GM23338 (cell line): ENCODE measurements around the gene DCUN1D4. TPM values are rescaled to one million over a fixed set of nuclear protein-coding genes. Genes with fewer than 3 reads are reported as not detected.
A peak's percentile ranks its signal among the peaks of the same experiment; 100 is the strongest.

Experiments
- ATAC-seq: fragments of 200-7000 bp; cut with Tn5 transposase; 3 replicates; pipeline ENCODE4 v1.9.1; 2020
- DNase-seq: peaks from one replicate; pipeline ENCODE4 v3.0.0-alpha.2; 2015; ENCODE audit warnings: low spot score
- H2AFZ ChIP-seq: fragments of 200-600 bp; sonication (generic); 2 replicates; pipeline ENCODE4 v1.8.0; 2016; ENCODE audit warnings: antibody characterized with exemption, mild to moderate bottlenecking, moderate library complexity
- H3F3A ChIP-seq: fragments of 200-600 bp; sonication (generic); replicated peaks from 2 replicates; pipeline ENCODE4 v1.8.0; 2017; ENCODE audit warnings: antibody characterized with exemption, mixed run types, low read depth
- H3K27ac ChIP-seq: fragments of 200-600 bp; sonication (generic); 2 replicates; pipeline ENCODE4 v1.6.1; 2016; ENCODE audit warnings: low read depth
- H3K27me3 ChIP-seq: fragments of 200-600 bp; sonication (generic); 2 replicates; pipeline ENCODE4 v1.8.0; 2016; ENCODE audit warnings: mild to moderate bottlenecking, mixed run types, moderate library complexity; ENCODE audit not compliant: insufficient read depth
- H3K36me3 ChIP-seq: fragments of 200-600 bp; sonication (generic); 2 replicates; pipeline ENCODE4 v1.8.0; 2016; ENCODE audit warnings: mild to moderate bottlenecking; ENCODE audit not compliant: insufficient read depth
- H3K4me1 ChIP-seq: fragments of 200-600 bp; sonication (generic); 2 replicates; pipeline ENCODE4 v1.8.0; 2016; ENCODE audit warnings: mild to moderate bottlenecking, moderate library complexity; ENCODE audit not compliant: insufficient read depth
- H3K4me2 ChIP-seq: fragments of 200-600 bp; sonication (generic); 2 replicates; pipeline ENCODE4 v1.7.1; 2017; ENCODE audit warnings: mixed run types
- H3K4me3 ChIP-seq: fragments of 200-600 bp; sonication (generic); 2 replicates; pipeline ENCODE4 v1.6.1; 2016; ENCODE audit warnings: mixed run types
- H3K79me2 ChIP-seq: fragments of 200-600 bp; sonication (generic); replicated peaks from 2 replicates; pipeline ENCODE4 v1.8.0; 2017; ENCODE audit warnings: mild to moderate bottlenecking; ENCODE audit not compliant: insufficient read depth
- H3K9me2 ChIP-seq: fragments of 200-600 bp; sonication (generic); 2 replicates; pipeline ENCODE4 v1.8.0; 2017; ENCODE audit not compliant: insufficient read depth
- H4K20me1 ChIP-seq: fragments of 200-600 bp; sonication (generic); replicated peaks from 2 replicates; pipeline ENCODE4 v1.8.0; 2017; ENCODE audit warnings: mild to moderate bottlenecking; ENCODE audit not compliant: insufficient read depth
- H3K27ac Mint-ChIP-seq: 2 replicates; pipeline ENCODE4 v1.8.0; 2020; ENCODE audit warnings: inconsistent platforms, mild to moderate bottlenecking, moderate library complexity, mixed read lengths
- H3K27me3 Mint-ChIP-seq: 3 replicates; pipeline ENCODE4 v1.8.0; 2022; ENCODE audit warnings: low read depth, mild to moderate bottlenecking, moderate library complexity, mixed read lengths, inconsistent platforms; ENCODE audit not compliant: insufficient read depth, poor library complexity
- H3K36me3 Mint-ChIP-seq: 3 replicates; pipeline ENCODE4 v1.8.0; 2021; ENCODE audit warnings: low read depth, mild to moderate bottlenecking, inconsistent platforms, moderate library complexity, mixed read lengths
- H3K4me1 Mint-ChIP-seq: 3 replicates; pipeline ENCODE4 v1.8.0; 2020; ENCODE audit warnings: mild to moderate bottlenecking, inconsistent platforms, mixed read lengths
- H3K4me3 Mint-ChIP-seq: 3 replicates; pipeline ENCODE4 v1.8.0; 2021; ENCODE audit warnings: moderate library complexity, mild to moderate bottlenecking, inconsistent platforms, mixed read lengths
- H3K9me3 Mint-ChIP-seq: 3 replicates; pipeline ENCODE4 v1.8.0; 2020; ENCODE audit warnings: moderate library complexity, mild to moderate bottlenecking, inconsistent platforms, mixed read lengths
- CTCF ChIP-seq, 2 experiments: fragments of 200-600 bp in 1 of 2; sonication (generic) in 1 of 2; conservative IDR thresholded peaks; 2 replicates each; pipeline versions ENCODE4 v1.5.1 to v1.6.1; 2016 to 2017; ENCODE audit warnings: antibody characterized with exemption in 2 of 2, low read depth in 2 of 2, mild to moderate bottlenecking in 2 of 2, moderate library complexity in 1 of 2
- ETS1 ChIP-seq: IDR thresholded peaks from 2 replicates; pipeline ENCODE4 v1.6.1; 2016; ENCODE audit warnings: antibody characterized with exemption
- EZH2 ChIP-seq: fragments of 200-600 bp; sonication (generic); IDR thresholded peaks from one replicate; pipeline ENCODE4 v1.8.0; 2017; ENCODE audit warnings: antibody characterized with exemption, mild to moderate bottlenecking, low read depth; ENCODE audit not compliant: unreplicated experiment
- EZH2phosphoT487 ChIP-seq: fragments of 200-600 bp; sonication (generic); IDR thresholded peaks from one replicate; pipeline ENCODE4 v1.8.1; 2018; ENCODE audit warnings: antibody characterized with exemption; ENCODE audit not compliant: unreplicated experiment
- JUNB ChIP-seq: IDR thresholded peaks from one replicate; pipeline ENCODE4 v1.6.1; 2016; ENCODE audit warnings: antibody characterized with exemption; ENCODE audit not compliant: unreplicated experiment
- NANOG ChIP-seq: IDR thresholded peaks from 2 replicates; pipeline ENCODE4 v1.6.1; 2016; ENCODE audit warnings: antibody characterized with exemption, borderline replicate concordance
- POLR2AphosphoS5 ChIP-seq: IDR thresholded peaks from 2 replicates; pipeline ENCODE4 v1.6.1; 2016; ENCODE audit warnings: antibody characterized with exemption, low read depth
- STAT1 ChIP-seq: IDR thresholded peaks from one replicate; pipeline ENCODE4 v1.6.1; 2016; ENCODE audit warnings: antibody characterized with exemption; ENCODE audit not compliant: unreplicated experiment
- ZNF114 ChIP-seq: fragments of 250-450 bp; sonication (Bioruptor Pico); IDR thresholded peaks from 2 replicates; pipeline ENCODE4 v1.5.0; 2020; ENCODE audit warnings: mild to moderate bottlenecking, moderate library complexity
- polyA plus RNA-seq: library from polyadenylated mRNA; unstranded; fragments of >200 nt; fragmentation: Nextera tagmentation; extraction: Ambion mirVana; gene quantifications from 2 replicates; pipeline ENCODE4 v1.2.1, GENCODE V29; 2016
- total RNA-seq: library from RNA; depleted of rRNA; stranded (reverse); fragments of >200 nt; shearing (Covaris generic); gene quantifications from 2 replicates; pipeline ENCODE4 v1.2.3, GENCODE V29; 2014

DCUN1D4 gene
- total and polyA plus RNA-seq, 2 experiments from 2014 or later: 26.1 to 54.8 TPM

- TF ChIP-seq CTCF (conservative IDR thresholded peaks at IDR 0.05; ENCODE audit: low read depth in 2 of 2) (no peak), STAT1 (no peak), ETS1 (no peak), JUNB (no peak)
These were observed 8.4 kb downstream of the DCUN1D4 start (continued) for GRCh38 chr4:51851090-51851936.

GRCh38 chr4:51851937-51852290 lies 9.0 kb downstream of the DCUN1D4 start:
- TF ChIP-seq EZH2: no peak
- no peak for TF ChIP-seq ZNF114 (CRISPR knock-in tag)
- no peak for TF ChIP-seq JUNB
- no peak for TF ChIP-seq ETS1
- TF ChIP-seq NANOG: no peak
- no peak for TF ChIP-seq EZH2phosphoT487
- TF ChIP-seq POLR2AphosphoS5: no peak
- TF ChIP-seq STAT1: no peak
- no peak for TF ChIP-seq CTCF (conservative IDR thresholded peaks at IDR 0.05; ENCODE audit: low read depth in 2 of 2)
- peaks cover 63% of the 10 kb centered on the region for H3K4me1 ChIP-seq
- H3F3A ChIP-seq: no peaks in the 10 kb centered on the region
- Mint-ChIP-seq H3K4me1 (peaks cover 82% of the 10 kb centered on the region), H3K4me3 (no peak overlapping the region), H3K9me3 (no peaks in the 10 kb centered on the region), H3K27ac (peak overlapping the region; percentile 42; the same call in 1 of the 2 replicates), H3K27me3 (peaks cover 3% of the 10 kb centered on the region), H3K36me3 (no peaks in the 10 kb centered on the region)
- no peaks in the 10 kb centered on the region for H3K36me3 ChIP-seq
- no peak overlapping the region for H3K4me2 ChIP-seq
- H3K27me3 ChIP-seq: no peaks in the 10 kb centered on the region
- H3K79me2 ChIP-seq: peaks cover 100% of the 10 kb centered on the region
- no peaks in the 10 kb centered on the region for H3K9me2 ChIP-seq
- no peak overlapping the region for H2AFZ ChIP-seq
- ATAC-seq: no peak
- no peak for DNase-seq
- no peak overlapping the region for H3K27ac ChIP-seq
- H3K4me3 ChIP-seq: no peak overlapping the region
- peaks cover 17% of the 10 kb centered on the region for H4K20me1 ChIP-seq
